K562 (cell line): ENCODE data around the gene ZFP57. TPM values are rescaled to one million over a fixed set of nuclear protein-coding genes. Genes with fewer than 3 reads are reported as not detected.

Experiments used
- ATAC-seq: fragments of 200-7000 bp; cut with Tn5 transposase; 3 replicates; pipeline ENCODE4 v1.9.1; 2020; ENCODE audit warnings: moderate library complexity
- BruUV-seq: library from RNA; stranded (reverse); fragments of 400-500 nt; replicated peaks from 2 replicates; lab custom pipeline; 2021; lab: Mats Ljungman, UMichigan
- CTCF ChIA-PET: fragments of 300-600 bp; formaldehyde crosslinking; extraction: SDS; loops from one replicate; lab custom pipeline; 2021; ENCODE audit warnings: low intra/inter-chr PET ratio; lab: Yijun Ruan, JAX
- POLR2A ChIA-PET: fragments of 300-600, 350-650 bp; sonication (Branson Sonifier 250); formaldehyde crosslinking; extraction: SDS; loops from one replicate; lab custom pipeline; 2021; ENCODE audit warnings: antibody characterized with exemption, inconsistent platforms; lab: Yijun Ruan, JAX
- DNase-seq, 4 experiments: peaks; one replicate each; pipeline versions ENCODE4 v3.0.0 to v3.0.0-alpha.2; 2011 to 2018; ENCODE audit warnings: low spot score in 3 of 4, mixed read lengths in 3 of 4; ENCODE audit errors: extremely low read depth in 1 of 4
- FAIRE-seq: peaks from 2 replicates; lab custom pipeline; 2011; peaks lifted over from hg19 to GRCh38; lab: Jason Lieb, UNC
- H2AFZ ChIP-seq: 2 replicates; pipeline ENCODE4 v1.6.0; 2011; ENCODE audit warnings: low read depth, low read length, control low read depth, inconsistent platforms
- H3K27ac ChIP-seq: fragments of 200-600 bp; 3 replicates; pipeline ENCODE4 v1.8.0; 2011; ENCODE audit warnings: low read depth, mild to moderate bottlenecking, control low read depth, inconsistent platforms, low read length, moderate library complexity, mixed read lengths; ENCODE audit errors: extremely low read depth
- H3K27me3 ChIP-seq, 2 experiments: fragments of 300-600 bp in 1 of 2; 2 replicates in 1 of 2; 3 replicates in 1 of 2; pipeline versions ENCODE4 v1.6.0 to v1.8.0; 2011; ENCODE audit warnings: inconsistent platforms in 2 of 2, low read length in 2 of 2, mild to moderate bottlenecking in 1 of 2, mixed read lengths in 1 of 2, moderate library complexity in 1 of 2; ENCODE audit not compliant: control insufficient read depth in 2 of 2, insufficient read depth in 2 of 2
- H3K36me3 ChIP-seq: fragments of 300-600 bp; 3 replicates; pipeline ENCODE4 v1.8.0; 2011; ENCODE audit warnings: mild to moderate bottlenecking, low read length, inconsistent platforms; ENCODE audit not compliant: control insufficient read depth, insufficient read depth
- H3K4me1 ChIP-seq, 2 experiments: fragments of 200-600 bp in 1 of 2; replicated peaks in 1 of 2; 2 replicates in 1 of 2; 3 replicates in 1 of 2; pipeline versions ENCODE4 v1.5.1 to v1.8.0; 2011; ENCODE audit warnings: inconsistent platforms in 2 of 2, low read length in 2 of 2, mild to moderate bottlenecking in 1 of 2, mixed read lengths in 1 of 2, moderate library complexity in 1 of 2; ENCODE audit not compliant: control insufficient read depth in 2 of 2, insufficient read depth in 2 of 2
- H3K4me2 ChIP-seq: 2 replicates; pipeline ENCODE4 v1.6.1; 2011; ENCODE audit warnings: low read length, control low read depth, inconsistent platforms, mixed read lengths; ENCODE audit not compliant: insufficient read depth
- H3K4me3 ChIP-seq: fragments of 200-600 bp; sonication (generic), shearing (Covaris generic); 2 replicates; pipeline ENCODE4 v1.5.1; 2016; ENCODE audit warnings: control low read depth, inconsistent platforms
- H3K79me2 ChIP-seq: fragments of 200-600 bp; 3 replicates; pipeline ENCODE4 v1.8.0; 2011; ENCODE audit warnings: low read length, inconsistent platforms; ENCODE audit not compliant: control insufficient read depth, insufficient read depth
- H3K9ac ChIP-seq, 2 experiments: 2 replicates each; pipeline versions ENCODE4 v1.6.0 to v1.6.1; 2011; ENCODE audit warnings: low read depth in 2 of 2, low read length in 2 of 2, control low read depth in 1 of 2, inconsistent platforms in 1 of 2, mild to moderate bottlenecking in 1 of 2, mixed read lengths in 1 of 2; ENCODE audit not compliant: insufficient read depth in 1 of 2
- H3K9me1 ChIP-seq: one replicate; pipeline ENCODE4 v1.6.0; 2011; ENCODE audit warnings: inconsistent platforms, mild to moderate bottlenecking, low read length, moderate library complexity; ENCODE audit not compliant: control insufficient read depth, insufficient read depth
- H3K9me3 ChIP-seq: replicated peaks from 2 replicates; pipeline ENCODE4 v1.5.1; 2011; ENCODE audit warnings: low read depth, low read length, inconsistent platforms; ENCODE audit not compliant: control insufficient read depth, insufficient read depth
- H4K20me1 ChIP-seq: replicated peaks from 2 replicates; pipeline ENCODE4 v1.6.1; 2011; ENCODE audit warnings: low read length, inconsistent platforms, mixed read lengths; ENCODE audit not compliant: control insufficient read depth, insufficient read depth
- CTCF ChIP-seq, 3 experiments: IDR thresholded peaks in 2 of 3; conservative IDR thresholded peaks in 1 of 3; 2 replicates each; pipeline ENCODE4 v1.5.1; 2011 to 2012; ENCODE audit warnings: low read length in 3 of 3, mild to moderate bottlenecking in 3 of 3, control low read depth in 2 of 3, improper control_type of control experiment in 1 of 3, inconsistent platforms in 1 of 3, low read depth in 1 of 3, mixed read lengths in 1 of 3, moderate library complexity in 1 of 3; ENCODE audit not compliant: insufficient read depth in 2 of 3
- GABPA ChIP-seq: fragments of 200-800 bp; sonication (Bioruptor generic); conservative IDR thresholded peaks from 2 replicates; pipeline ENCODE4 v1.6.1; 2016; ENCODE audit warnings: low read depth, missing genetic modification characterization, missing compliant biosample characterization
- WGBS: fragments of 100-300 bp; shearing (Covaris generic); methylation state at CpG from one replicate; pipeline ENCODE4 v1.1.6; 2016; ENCODE audit warnings: low coverage, mixed read lengths; ENCODE audit not compliant: insufficient coverage; ENCODE audit errors: missing lambda C conversion rate; 5-methylcytosine and 5-hydroxymethylcytosine counted together
- in situ Hi-C: fragments of 300-500 bp; cut with MboI; formaldehyde crosslinking; loops from 4 replicates; pipeline ENCODE4 v1.15.0; 2018; ENCODE audit warnings: inconsistent platforms, mixed read lengths
- intact Hi-C: fragments of 100-400 bp; cut with micrococcal nuclease; formaldehyde crosslinking; loops from 2 replicates; pipeline ENCODE4 v1.14.2; 2022
- polyA plus RNA-seq, 8 experiments: library from polyadenylated mRNA; depleted of rRNA in 4 of 8; stranded (reverse) in 5 of 8; unstranded in 3 of 8; fragments of >200 nt; fragmentation: Nextera tagmentation in 2 of 8; fragmentation: Illumina TruSeq in 1 of 8; extraction: Ambion mirVana in 2 of 8; extraction: Trizol in 1 of 8; gene quantifications; 2 replicates each; pipeline versions ENCODE4 v1.2.1 to v1.2.3, GENCODE V29; 2011 to 2014; ENCODE audit warnings: inconsistent platforms in 1 of 8, missing spikeins in 1 of 8
- total RNA-seq, 7 experiments: library from RNA; depleted of rRNA in 6 of 7; stranded (reverse); fragments of >200 nt in 6 of 7; fragmentation: Illumina TruSeq in 2 of 7; extraction: Trizol in 2 of 7; gene quantifications; 2 replicates each; pipeline versions ENCODE4 v1.2.1 to v1.2.3, GENCODE V29; 2011 to 2021; ENCODE audit warnings: low replicate concordance in 1 of 7

ZFP57 gene
- total and polyA plus RNA-seq, 9 of the 15 experiments (the other 6 are each of a cell fraction or from before 2014, with no cell fraction given), result 0.04 to 0.28 (median 0.13) TPM

- Histone ChIP-seq H3K9me1 (no peaks in the 10 kb centered on the region), H3K4me1 (peaks cover 0 to 10% of the 10 kb centered on the region in 2 experiments; a peak in 2 of 5 replicates), H3K9me3 (no peaks in the 10 kb centered on the region), H3K36me3 (no peaks in the 10 kb centered on the region), H3K79me2 (no peaks in the 10 kb centered on the region), H3K27me3 (peaks cover 2 to 24% of the 10 kb centered on the region in 2 experiments; a peak in 2 of 5 replicates), H3K9ac (no peak overlapping the region), H3K4me3 (no peak overlapping the region), H3K27ac (no peak overlapping the region), H3K4me2 (no peak overlapping the region), H4K20me1 (no peaks in the 10 kb centered on the region), H2AFZ (no peak overlapping the region)
- no TSS peak for BruUV-seq
- ChIA-PET POLR2A (no interaction called here), CTCF (no interaction called here)
- ATAC-seq (no peak), FAIRE-seq (no peak), DNase-seq (no peak)
- TF ChIP-seq CTCF (IDR thresholded peaks at IDR 0.05 in 2 of 3, conservative IDR thresholded peaks at IDR 0.05 in 1 of 3; ENCODE audit: insufficient read depth in 2 of 3, low read depth in 1 of 3, low read length in 3 of 3), result peak in 2 of 3 experiments; percentile 5 to 21; a peak in 1 of 6 replicates
- TF ChIP-seq GABPA (tag), result no peak
- in situ Hi-C loops, result no loop called here
- WGBS, result 0% methylated on average over 2 of the region's 2 CpGs
- intact Hi-C loops, result no loop called here
Observed at GRCh38 chr6:29720863-29721262, 39.9 kb upstream of the ZFP57 start.
